Measurements from ENCODE around the gene WRAP73.

WRAP73 gene

GRCh38 chr1:3649342-3650247, at the start of gene WRAP73:
Gene WRAP73 (minus strand): TSS chr1:3650103. CDS start chr1:3649999, 104 bp downstream.
- peak; percentile 64 for DNase-seq

- DNase-seq = no peak
These were observed 49.7 kb upstream of the WRAP73 start for GRCh38 chr1:3699596-3699995.

GRCh38 chr1:3698660-3699408, 48.9 kb upstream of the WRAP73 start:
- no peak for DNase-seq

GRCh38 chr1:3697810-3698209, 47.9 kb upstream of the WRAP73 start:
- peak; percentile 97 for DNase-seq

- no peak for DNase-seq
These were observed 47.2 kb upstream of the WRAP73 start for GRCh38 chr1:3697104-3697503.

- no peak for DNase-seq
These were observed 46.8 kb upstream of the WRAP73 start for GRCh38 chr1:3696689-3697088.

- DNase-seq = no peak
These were observed 45.7 kb upstream of the WRAP73 start for GRCh38 chr1:3695326-3696217.

- no peak for DNase-seq
These were observed 43.4 kb upstream of the WRAP73 start for GRCh38 chr1:3693321-3693720.

GRCh38 chr1:3692598-3692997, 42.7 kb upstream of the WRAP73 start:
- DNase-seq = no peak

GRCh38 chr1:3691421-3692204, 41.7 kb upstream of the WRAP73 start:
- DNase-seq = peak; percentile 40

GRCh38 chr1:3690282-3691065, 40.6 kb upstream of the WRAP73 start:
- DNase-seq = peak; percentile 56

- no peak for DNase-seq
These were observed 39.3 kb upstream of the WRAP73 start for GRCh38 chr1:3689138-3689750.

- no peak for DNase-seq
These were observed 38.6 kb upstream of the WRAP73 start for GRCh38 chr1:3688356-3689137.

- no peak for DNase-seq
These were observed 37.6 kb upstream of the WRAP73 start for GRCh38 chr1:3687504-3687903.

- no peak for DNase-seq
These were observed 36.0 kb upstream of the WRAP73 start for GRCh38 chr1:3685906-3686305.

GRCh38 chr1:3685222-3685621, 35.3 kb upstream of the WRAP73 start:
- DNase-seq = no peak

GRCh38 chr1:3683992-3684391, 34.1 kb upstream of the WRAP73 start:
- no peak for DNase-seq

- DNase-seq = no peak
These were observed 33.3 kb upstream of the WRAP73 start for GRCh38 chr1:3683197-3683596.

- DNase-seq = no peak
These were observed 32.2 kb upstream of the WRAP73 start for GRCh38 chr1:3681898-3682806.

Measured in DMS153 (cell line).